ENCODE data around the gene KIF6. TPM values are rescaled to one million over a fixed set of nuclear protein-coding genes. Genes with fewer than 3 reads are reported as not detected.

KIF6 gene
- total and polyA plus RNA-seq, 2 of the 8 experiments (the other 6 are each of a cell fraction or from before 2014, with no cell fraction given) = 0.53 to 0.65 TPM

DNA sequence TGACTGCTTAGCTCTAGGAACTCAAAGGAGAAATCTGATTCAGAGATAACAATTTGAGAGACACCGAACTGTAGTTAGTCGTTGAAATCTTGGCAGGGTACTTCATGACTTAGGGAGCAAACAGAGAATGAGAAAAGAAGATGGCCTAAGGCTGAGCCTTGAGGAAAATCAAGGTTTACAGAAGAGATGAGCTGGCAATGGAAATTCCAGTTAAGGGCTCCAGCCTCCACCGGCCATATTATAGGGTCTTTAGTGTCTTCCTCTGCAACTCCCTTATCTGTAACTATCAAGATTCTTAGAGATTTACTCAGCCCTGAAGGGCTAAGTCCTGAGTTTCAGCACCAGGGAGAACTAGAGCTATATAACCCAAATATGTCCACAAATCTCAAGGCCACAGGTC is 437.6 kb downstream of the KIF6 start:
- H3K56ac ChIP-seq (replicated peaks; ENCODE audit: insufficient read length, low read depth, low read length) = no peak overlapping the region
- H3K27me3 ChIP-seq (replicated peaks in 1 of 4; ENCODE audit: control insufficient read depth in 3 of 4, extremely low read depth in 1 of 4, insufficient read depth in 3 of 4, low read length in 3 of 4) = peaks cover 0 to 5% (median under 1%) of the 10 kb centered on the region in 4 experiments; a peak in 3 of 7 replicates
- no peak for DNase-seq (ENCODE audit: low read depth in 1 of 2, low spot score in 2 of 2)
- H3K4me3 ChIP-seq (ENCODE audit: extremely low read depth in 1 of 4, insufficient read depth in 2 of 4, low read depth in 3 of 4, low read length in 4 of 4) = no peak overlapping the region
- no peak overlapping the region for H2BK15ac ChIP-seq (ENCODE audit: low read length)
- no peak overlapping the region for H3K4me2 ChIP-seq (ENCODE audit: insufficient read depth in 1 of 2, low read depth in 2 of 2, low read length in 2 of 2)
- no peaks in the 10 kb centered on the region for H4K20me1 ChIP-seq (replicated peaks in 1 of 2; ENCODE audit: control insufficient read depth in 1 of 2, insufficient read depth in 2 of 2, low read length in 2 of 2)
- ChIA-PET POLR2A (ENCODE audit: partially characterized antibody) (no interaction called here), CTCF (ENCODE audit: partially characterized antibody) (interaction anchor here (1.0 to 47.4 kb wide), 3 partner anchors 14 to 121 kb away, joined by 3 to 1738 read pairs (median 143); partner anchors contain the start of gene KCNK5)
- H3K9me3 ChIP-seq (ENCODE audit: insufficient read depth in 2 of 2, low read depth in 1 of 2, low read length in 1 of 2) = no peaks in the 10 kb centered on the region
- no peak overlapping the region for H3K18ac ChIP-seq (ENCODE audit: extremely low read depth, low read length)
- peaks cover 0 to 13% (median 9%) of the 10 kb centered on the region in 4 experiments; a peak in 6 of 7 replicates for H3K4me1 ChIP-seq (replicated peaks in 1 of 4; ENCODE audit: control insufficient read depth in 3 of 4, insufficient read depth in 4 of 4, low read length in 3 of 4)
- no peak for FAIRE-seq
- no peaks in the 10 kb centered on the region; the same call in none of the 2 replicates for H3K23me2 ChIP-seq (ENCODE audit: low read depth, low read length)
- TF ChIP-seq BRCA1 (IDR thresholded peaks at IDR 0.05; ENCODE audit: low read depth, low read length) (no peak), SP2 (IDR thresholded peaks at IDR 0.05; ENCODE audit: low read length) (no peak), SP4 (IDR thresholded peaks at IDR 0.05; ENCODE audit: low read length) (no peak), CHD1 (IDR thresholded peaks at IDR 0.05; ENCODE audit: low read depth, low read length) (no peak), CBX8 (IDR thresholded peaks at IDR 0.05; ENCODE audit: borderline replicate concordance, low read depth, low read length) (no peak), HDAC2 (IDR thresholded peaks at IDR 0.05; ENCODE audit: borderline replicate concordance in 1 of 2, low read depth in 2 of 2, low read length in 2 of 2) (no peak), JUND (IDR thresholded peaks at IDR 0.05; ENCODE audit: low read length) (no peak), SRF (IDR thresholded peaks at IDR 0.05; ENCODE audit: low read depth, low read length) (no peak), KDM5A (IDR thresholded peaks at IDR 0.05; ENCODE audit: low read length) (no peak), PHF8 (conservative IDR thresholded peaks at IDR 0.05; ENCODE audit: low read depth, low read length) (no peak)
- no peak overlapping the region for H4K91ac ChIP-seq (replicated peaks; ENCODE audit: insufficient read length, low read length)
- H3K4ac ChIP-seq (replicated peaks; ENCODE audit: insufficient read length, low read depth, low read length) = no peak overlapping the region
- H2BK20ac ChIP-seq (ENCODE audit: low read length) = no peak overlapping the region
- no peak overlapping the region for H2AK5ac ChIP-seq (ENCODE audit: low read depth, low read length)
- H3K23ac ChIP-seq (ENCODE audit: insufficient read length) = no peak overlapping the region
- no peak overlapping the region for H3K14ac ChIP-seq (ENCODE audit: insufficient read length)
- no peak overlapping the region for H4K8ac ChIP-seq (ENCODE audit: extremely low read depth, insufficient read depth, low read length)
- no peak overlapping the region for H3K9ac ChIP-seq (replicated peaks in 1 of 4; ENCODE audit: extremely low read depth in 1 of 4, low read depth in 3 of 4, low read length in 3 of 4)
- H2BK120ac ChIP-seq (replicated peaks; ENCODE audit: low read depth, low read length) = no peak overlapping the region
- no peaks in the 10 kb centered on the region for H3K36me3 ChIP-seq (ENCODE audit: control insufficient read depth in 2 of 4, insufficient read depth in 4 of 4, low read length in 3 of 4)
- no peak overlapping the region for H4K5ac ChIP-seq (ENCODE audit: insufficient read length, low read depth, low read length)
- H2BK12ac ChIP-seq (ENCODE audit: low read depth, low read length) = no peak overlapping the region
- H2AFZ ChIP-seq (ENCODE audit: low read length) = no peak overlapping the region
- 91% methylated on average over 3 of the region's 3 CpGs; no CpG with 5 or more reads in 1 of the 2 experiments for WGBS, 2 experiments (ENCODE audit: extremely low coverage in 1 of 2, insufficient coverage in 1 of 2, insufficient read length in 1 of 2, insufficient replicate concordance in 2 of 2, low coverage in 1 of 2, low lambda C conversion rate in 2 of 2, missing lambda C conversion rate in 1 of 2)
- H3K79me1 ChIP-seq (ENCODE audit: low read depth, low read length) = no peaks in the 10 kb centered on the region
- no peak overlapping the region for H2BK5ac ChIP-seq (ENCODE audit: low read depth, low read length)
- no peak overlapping the region for H3K27ac ChIP-seq (ENCODE audit: low read depth, low read length)
- H3K79me2 ChIP-seq (ENCODE audit: control insufficient read depth in 1 of 2, insufficient read depth in 2 of 2, low read length in 2 of 2) = no peaks in the 10 kb centered on the region

Data from H1 (cell line).